HG03439 (cell line): ENCODE measurements around the gene SLC52A3.
"Not testable (repeated sequence)": the region's sequence is repeated elsewhere in the genome, so short reads cannot be mapped to it uniquely, and the experiment has no call there.

Experiments used
- ATAC-seq: cut with Tn5 transposase; IDR thresholded peaks from one replicate; pipeline ENCODE4 v1.9.1; 2021; ENCODE audit warnings: mild to moderate bottlenecking, moderate library complexity; ENCODE audit not compliant: unreplicated experiment

Gene SLC52A3

DNA sequence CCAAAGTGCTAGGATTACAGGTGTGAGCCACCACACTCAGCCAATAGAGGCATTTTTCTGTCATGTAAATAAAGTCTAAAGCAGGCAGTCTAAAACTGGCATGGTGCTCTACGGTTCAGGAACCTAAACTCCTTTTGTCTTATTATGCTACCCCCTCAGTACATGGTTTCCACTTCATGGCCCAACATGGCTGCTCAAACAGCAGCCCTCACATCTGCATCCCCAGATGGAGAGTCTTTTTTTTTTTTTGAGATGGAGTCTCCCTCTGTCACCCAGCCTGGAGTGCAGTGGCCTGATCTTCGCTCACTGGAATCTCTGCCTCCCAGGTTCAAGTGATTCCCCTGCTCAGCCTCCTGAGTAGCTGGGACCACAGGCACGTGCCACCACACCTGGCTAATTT is 38.3 kb downstream of the SLC52A3 start:
- no peak for ATAC-seq

DNA sequence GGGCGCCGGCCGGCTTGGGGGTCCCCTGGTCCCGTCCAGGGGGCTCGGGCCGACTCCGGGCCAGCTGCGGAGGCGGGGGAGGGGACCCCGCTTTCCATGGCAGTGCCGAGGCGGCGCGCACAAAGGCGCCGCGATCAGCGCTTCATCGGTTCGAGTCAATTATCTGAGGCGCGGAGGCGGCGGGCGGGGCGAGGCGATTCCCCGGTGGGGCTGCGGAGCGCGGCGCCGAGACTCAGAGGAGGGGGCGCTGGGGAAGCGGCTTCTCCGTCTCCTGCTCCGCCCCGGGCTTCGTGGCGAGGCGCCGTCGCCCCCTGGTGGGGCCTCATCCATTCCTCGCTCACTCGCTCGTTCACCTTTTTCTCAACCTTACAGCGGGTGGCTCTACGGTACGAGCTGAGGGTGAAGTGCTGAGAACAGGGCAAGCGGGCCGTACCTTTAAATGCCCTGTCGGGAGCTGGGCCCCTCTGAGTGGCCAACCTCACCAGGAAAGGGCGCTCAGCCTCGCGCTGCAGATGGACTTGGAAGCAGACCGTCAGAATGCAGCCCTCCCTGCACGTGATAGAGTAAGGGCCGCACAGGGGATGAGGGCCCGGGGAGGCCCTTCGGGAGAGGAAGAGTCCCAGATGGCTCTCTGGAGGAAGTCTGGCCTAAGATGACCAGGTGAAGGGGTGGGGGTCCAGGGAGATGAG is 39.9 kb downstream of the SLC52A3 start:
- ATAC-seq = no peak

- ATAC-seq = no peak
Measured at GRCh38 chr20:726160-726559, 42.1 kb downstream of the SLC52A3 start.

- ATAC-seq = no peak
Measured at GRCh38 chr20:725491-725890, 42.8 kb downstream of the SLC52A3 start.

- ATAC-seq = not testable (repeated sequence)
Measured at GRCh38 chr20:724797-725196, 43.5 kb downstream of the SLC52A3 start.

GRCh38 chr20:723756-724155 is 44.5 kb downstream of the SLC52A3 start:
- ATAC-seq = no peak

DNA sequence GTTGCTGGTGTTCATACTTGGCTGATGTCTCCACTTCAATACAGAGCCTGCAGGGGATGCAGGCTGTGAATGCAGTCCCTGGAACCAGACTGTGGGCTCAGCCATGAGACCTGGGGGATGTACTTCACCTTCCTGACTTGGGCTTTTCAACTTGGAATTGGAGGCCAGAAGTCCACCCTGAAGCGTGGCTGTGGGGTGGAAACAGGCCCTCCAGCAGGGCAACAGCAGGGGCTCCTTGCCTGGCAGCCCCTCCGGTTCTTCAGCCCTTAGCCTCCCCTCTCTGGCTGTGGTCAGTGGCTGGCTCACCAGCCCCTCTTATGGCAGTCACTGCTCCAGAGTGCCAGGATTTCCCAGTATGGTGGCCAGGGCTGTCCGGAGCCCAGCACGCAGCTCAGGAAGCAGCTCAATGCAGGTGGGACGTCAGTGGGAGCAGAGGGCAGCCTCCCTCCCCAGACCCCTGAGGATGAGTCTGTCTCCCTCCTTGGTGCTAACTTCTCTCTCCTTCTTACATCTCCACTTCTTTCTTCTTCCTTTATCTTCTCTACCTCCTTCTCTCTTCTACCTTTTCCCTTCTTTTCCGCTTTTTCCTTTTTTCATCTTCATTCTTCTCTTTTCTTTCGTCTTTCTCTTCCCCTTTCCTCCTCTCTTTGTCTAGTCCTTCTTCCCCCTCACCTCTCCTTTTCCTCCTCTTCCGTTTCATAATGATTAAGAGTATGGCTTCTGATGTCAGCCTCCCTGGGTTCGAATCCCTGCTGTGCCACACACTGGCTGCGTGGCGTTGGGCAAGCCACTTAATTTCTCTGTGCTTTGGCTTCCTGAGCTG is 45.3 kb downstream of the SLC52A3 start:
- no peak for ATAC-seq

DNA sequence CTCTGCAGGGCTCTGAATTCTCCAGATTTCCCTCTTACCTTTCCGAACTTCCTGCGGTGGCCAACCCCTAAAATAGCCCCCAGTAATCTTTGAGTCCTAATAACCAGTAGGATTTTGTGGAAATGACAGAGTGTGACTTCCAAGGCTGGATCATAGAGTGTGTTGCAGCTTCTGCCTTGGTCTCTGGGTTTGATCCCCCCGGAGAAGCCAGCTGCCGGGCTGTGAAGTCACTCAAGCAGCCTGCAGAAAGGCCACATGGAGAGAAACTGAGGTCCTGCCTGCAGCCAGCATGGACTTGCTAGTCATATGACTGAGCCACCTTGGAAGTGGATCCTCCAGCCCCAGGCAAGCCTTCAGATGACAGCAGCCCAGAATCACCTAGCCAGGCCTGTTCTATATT is 46.4 kb downstream of the SLC52A3 start:
- no peak for ATAC-seq

GRCh38 chr20:719816-720215 is 48.5 kb downstream of the SLC52A3 start:
- no peak for ATAC-seq

GRCh38 chr20:719068-719467 is 49.2 kb downstream of the SLC52A3 start:
- ATAC-seq = no peak

DNA sequence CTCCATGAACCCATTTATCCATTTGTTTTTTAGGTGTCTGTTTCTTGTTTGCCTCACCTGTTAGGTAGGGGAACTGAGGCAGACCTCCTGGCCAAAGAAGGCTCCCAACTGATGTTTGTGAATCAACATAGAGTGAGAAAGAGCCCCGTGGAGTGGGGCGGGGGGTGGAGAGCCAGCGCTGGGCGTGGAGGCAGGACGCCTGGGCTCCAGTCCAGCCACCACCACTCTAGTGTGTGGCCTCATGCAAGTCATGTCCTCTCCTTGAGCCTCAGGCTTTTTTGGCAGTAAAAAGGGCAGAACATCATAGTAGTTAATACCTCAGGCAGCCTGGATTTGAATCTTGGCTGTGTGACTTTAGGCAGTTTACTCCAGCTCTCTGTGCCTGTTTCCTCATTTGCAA is 50.5 kb downstream of the SLC52A3 start:
- no peak for ATAC-seq

DNA sequence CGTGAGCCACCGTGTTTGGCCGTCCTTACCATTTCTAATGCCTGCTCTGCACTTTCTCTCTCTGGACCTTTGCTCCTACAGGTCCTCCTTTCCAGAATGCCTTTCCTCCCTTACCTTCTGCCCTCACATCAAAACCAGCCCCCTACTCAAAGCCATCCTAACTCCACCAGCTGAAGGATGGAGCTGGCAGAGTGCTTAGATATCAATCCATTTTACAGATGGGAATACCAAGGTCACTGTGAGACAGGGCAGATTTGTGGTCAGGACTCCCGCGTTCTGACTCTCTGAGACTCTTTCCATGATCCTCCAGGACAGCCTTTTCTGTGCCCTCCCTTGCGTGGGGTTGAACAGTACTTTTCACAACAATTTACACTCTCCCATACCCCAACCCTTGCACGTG is 51.0 kb downstream of the SLC52A3 start:
- ATAC-seq = no peak

DNA sequence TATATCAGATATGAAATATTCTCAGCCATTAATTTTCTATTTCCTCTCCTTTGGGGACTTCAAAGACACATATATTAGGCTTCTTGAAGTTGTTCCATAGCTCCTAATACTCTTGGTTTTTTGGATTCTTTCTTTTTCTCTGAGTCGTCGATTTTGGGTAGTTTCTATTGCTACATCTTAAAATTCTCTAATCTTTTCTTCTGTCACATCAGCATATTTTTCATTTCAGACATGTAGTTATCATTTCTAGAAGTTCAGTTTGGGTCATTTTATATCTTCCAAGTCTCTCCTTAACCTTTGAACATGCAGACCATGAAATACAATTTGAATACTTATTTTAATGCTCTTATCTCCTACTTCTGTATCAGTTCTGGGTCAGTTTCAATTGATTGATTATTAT is 53.8 kb downstream of the SLC52A3 start:
- no peak for ATAC-seq

GRCh38 chr20:711576-711975 is 56.7 kb downstream of the SLC52A3 start:
- ATAC-seq = no peak

DNA sequence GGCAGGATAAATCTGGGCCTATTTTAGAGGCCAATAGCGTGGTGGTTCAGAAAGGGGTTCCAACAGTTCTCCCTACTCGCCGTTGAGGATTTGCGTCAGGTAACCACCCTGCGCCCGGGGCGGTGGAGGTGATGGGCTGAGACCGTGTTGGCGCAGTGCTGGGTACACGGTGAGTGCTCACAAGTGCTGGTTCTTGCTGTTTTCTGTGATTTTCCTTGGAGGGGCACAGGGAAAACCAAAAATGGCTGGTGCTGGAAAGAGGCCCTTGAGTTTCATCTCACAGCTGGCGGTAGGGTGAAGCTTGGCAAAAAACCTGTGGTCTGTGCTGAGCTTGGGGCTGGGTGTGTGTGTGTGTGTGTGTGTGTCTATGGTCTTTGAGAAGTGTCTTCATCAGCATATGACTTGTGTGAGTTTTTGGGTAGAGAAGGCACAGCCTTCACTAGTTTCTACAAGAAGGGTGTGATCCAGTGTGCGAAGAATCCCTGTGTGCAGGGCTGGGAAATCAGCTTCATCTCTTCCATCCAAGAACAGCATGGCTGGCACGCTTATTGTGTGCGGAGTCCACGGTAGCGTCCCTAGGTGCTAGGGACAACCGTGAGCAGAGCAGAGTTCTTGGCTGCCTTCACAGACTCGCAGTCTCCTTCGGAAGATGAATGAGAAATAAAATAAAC is 57.4 kb downstream of the SLC52A3 start:
- ATAC-seq = no peak
